Stimulated activated CD8-positive, alpha-beta memory T cell treated with anti-CD3 and anti-CD28 coated beads, Interleukin-12 subunit alpha, Interleukin-12 subunit beta, amount 100 ng/mL, for 4 hours (primary cell): ENCODE data around the gene SH3PXD2A.

Source experiments
- DNase-seq: peaks from one replicate; pipeline ENCODE4 v3.0.0-alpha.2; 2020; ENCODE audit warnings: low read depth

The SH3PXD2A gene

GRCh38 chr10:103879409-103879808 is 24.0 kb upstream of the SH3PXD2A start:
- DNase-seq = no peak

- no peak for DNase-seq
Observed at GRCh38 chr10:103877861-103878260, 22.5 kb upstream of the SH3PXD2A start.

GRCh38 chr10:103876155-103876554 is 20.8 kb upstream of the SH3PXD2A start:
- no peak for DNase-seq

- DNase-seq = no peak
Observed at GRCh38 chr10:103874730-103875129, 19.4 kb upstream of the SH3PXD2A start.

- no peak for DNase-seq
Observed at GRCh38 chr10:103872137-103872931, 17.0 kb upstream of the SH3PXD2A start.

- DNase-seq = no peak
Observed at GRCh38 chr10:103871006-103871405, 15.6 kb upstream of the SH3PXD2A start.

GRCh38 chr10:103870516-103870915 is 15.1 kb upstream of the SH3PXD2A start:
- no peak for DNase-seq

GRCh38 chr10:103869336-103869735 is 14.0 kb upstream of the SH3PXD2A start:
- DNase-seq = no peak

- DNase-seq = no peak
Observed at GRCh38 chr10:103868200-103868599, 12.8 kb upstream of the SH3PXD2A start.

GRCh38 chr10:103861505-103861904 is 6.1 kb upstream of the SH3PXD2A start:
- no peak for DNase-seq

- no peak for DNase-seq
Observed at GRCh38 chr10:103859161-103860086, 4.0 kb upstream of the SH3PXD2A start.

GRCh38 chr10:103858360-103858759 is 3.0 kb upstream of the SH3PXD2A start:
- no peak for DNase-seq

GRCh38 chr10:103856797-103857170 is 1.4 kb upstream of the SH3PXD2A start:
- no peak for DNase-seq

GRCh38 chr10:103855852-103856796 is 748 bp upstream of the SH3PXD2A start:
- DNase-seq = no peak

- DNase-seq = no peak
Observed at GRCh38 chr10:103854686-103855391, 537 bp downstream of the SH3PXD2A start.

GRCh38 chr10:103854265-103854685 is 1.1 kb downstream of the SH3PXD2A start:
- no peak for DNase-seq

- no peak for DNase-seq
Observed at GRCh38 chr10:103853428-103854264, 1.7 kb downstream of the SH3PXD2A start.

- DNase-seq = no peak
Observed at GRCh38 chr10:103852856-103853255, 2.5 kb downstream of the SH3PXD2A start.

- DNase-seq = no peak
Observed at GRCh38 chr10:103852189-103852711, 3.1 kb downstream of the SH3PXD2A start.

- DNase-seq = no peak
Observed at GRCh38 chr10:103851261-103851660, 4.1 kb downstream of the SH3PXD2A start.
